K562 (cell line): Measurements from ENCODE around the gene FAM227B. TPM values are rescaled to one million over a fixed set of nuclear protein-coding genes. Genes with fewer than 3 reads are reported as not detected.

ENCODE experiments used
- ATAC-seq: fragments of 200-7000 bp; cut with Tn5 transposase; 3 replicates; pipeline ENCODE4 v1.9.1; 2020; ENCODE audit warnings: moderate library complexity
- BruUV-seq: library from RNA; stranded (reverse); fragments of 400-500 nt; replicated peaks from 2 replicates; lab custom pipeline; 2021; lab: Mats Ljungman, UMichigan
- CTCF ChIA-PET: fragments of 300-600 bp; formaldehyde crosslinking; extraction: SDS; loops from one replicate; lab custom pipeline; 2021; ENCODE audit warnings: low intra/inter-chr PET ratio; lab: Yijun Ruan, JAX
- POLR2A ChIA-PET: fragments of 300-600, 350-650 bp; sonication (Branson Sonifier 250); formaldehyde crosslinking; extraction: SDS; loops from one replicate; lab custom pipeline; 2021; ENCODE audit warnings: antibody characterized with exemption, inconsistent platforms; lab: Yijun Ruan, JAX
- DNase-seq, 4 experiments: peaks; one replicate each; pipeline versions ENCODE4 v3.0.0 to v3.0.0-alpha.2; 2011 to 2018; ENCODE audit warnings: low spot score in 3 of 4, mixed read lengths in 3 of 4; ENCODE audit errors: extremely low read depth in 1 of 4
- FAIRE-seq: peaks from 2 replicates; lab custom pipeline; 2011; peaks lifted over from hg19 to GRCh38; lab: Jason Lieb, UNC
- H2AFZ ChIP-seq: 2 replicates; pipeline ENCODE4 v1.6.0; 2011; ENCODE audit warnings: low read depth, low read length, control low read depth, inconsistent platforms
- H3K27ac ChIP-seq: fragments of 200-600 bp; 3 replicates; pipeline ENCODE4 v1.8.0; 2011; ENCODE audit warnings: low read depth, mild to moderate bottlenecking, control low read depth, inconsistent platforms, low read length, moderate library complexity, mixed read lengths; ENCODE audit errors: extremely low read depth
- H3K27me3 ChIP-seq, 2 experiments: fragments of 300-600 bp in 1 of 2; 2 replicates in 1 of 2; 3 replicates in 1 of 2; pipeline versions ENCODE4 v1.6.0 to v1.8.0; 2011; ENCODE audit warnings: inconsistent platforms in 2 of 2, low read length in 2 of 2, mild to moderate bottlenecking in 1 of 2, mixed read lengths in 1 of 2, moderate library complexity in 1 of 2; ENCODE audit not compliant: control insufficient read depth in 2 of 2, insufficient read depth in 2 of 2
- H3K36me3 ChIP-seq: fragments of 300-600 bp; 3 replicates; pipeline ENCODE4 v1.8.0; 2011; ENCODE audit warnings: mild to moderate bottlenecking, low read length, inconsistent platforms; ENCODE audit not compliant: control insufficient read depth, insufficient read depth
- H3K4me1 ChIP-seq, 2 experiments: fragments of 200-600 bp in 1 of 2; replicated peaks in 1 of 2; 2 replicates in 1 of 2; 3 replicates in 1 of 2; pipeline versions ENCODE4 v1.5.1 to v1.8.0; 2011; ENCODE audit warnings: inconsistent platforms in 2 of 2, low read length in 2 of 2, mild to moderate bottlenecking in 1 of 2, mixed read lengths in 1 of 2, moderate library complexity in 1 of 2; ENCODE audit not compliant: control insufficient read depth in 2 of 2, insufficient read depth in 2 of 2
- H3K4me2 ChIP-seq: 2 replicates; pipeline ENCODE4 v1.6.1; 2011; ENCODE audit warnings: low read length, control low read depth, inconsistent platforms, mixed read lengths; ENCODE audit not compliant: insufficient read depth
- H3K4me3 ChIP-seq: fragments of 200-600 bp; sonication (generic), shearing (Covaris generic); 2 replicates; pipeline ENCODE4 v1.5.1; 2016; ENCODE audit warnings: control low read depth, inconsistent platforms
- H3K79me2 ChIP-seq: fragments of 200-600 bp; 3 replicates; pipeline ENCODE4 v1.8.0; 2011; ENCODE audit warnings: low read length, inconsistent platforms; ENCODE audit not compliant: control insufficient read depth, insufficient read depth
- H3K9ac ChIP-seq, 2 experiments: 2 replicates each; pipeline versions ENCODE4 v1.6.0 to v1.6.1; 2011; ENCODE audit warnings: low read depth in 2 of 2, low read length in 2 of 2, control low read depth in 1 of 2, inconsistent platforms in 1 of 2, mild to moderate bottlenecking in 1 of 2, mixed read lengths in 1 of 2; ENCODE audit not compliant: insufficient read depth in 1 of 2
- H3K9me1 ChIP-seq: one replicate; pipeline ENCODE4 v1.6.0; 2011; ENCODE audit warnings: inconsistent platforms, mild to moderate bottlenecking, low read length, moderate library complexity; ENCODE audit not compliant: control insufficient read depth, insufficient read depth
- H3K9me3 ChIP-seq: replicated peaks from 2 replicates; pipeline ENCODE4 v1.5.1; 2011; ENCODE audit warnings: low read depth, low read length, inconsistent platforms; ENCODE audit not compliant: control insufficient read depth, insufficient read depth
- H4K20me1 ChIP-seq: replicated peaks from 2 replicates; pipeline ENCODE4 v1.6.1; 2011; ENCODE audit warnings: low read length, inconsistent platforms, mixed read lengths; ENCODE audit not compliant: control insufficient read depth, insufficient read depth
- C11orf30 ChIP-seq: fragments of 450-650 bp; IDR thresholded peaks from 2 replicates; pipeline ENCODE4 v1.6.1; 2016; ENCODE audit warnings: low read depth, mild to moderate bottlenecking
- HOXB6 ChIP-seq: fragments of 250-450 bp; sonication (Bioruptor Pico); IDR thresholded peaks from 2 replicates; pipeline ENCODE4 v1.5.1; 2022; ENCODE audit warnings: mild to moderate bottlenecking, borderline replicate concordance
- MTA3 ChIP-seq: fragments of 450-650 bp; formaldehyde crosslinking; IDR thresholded peaks from 2 replicates; pipeline ENCODE4 v1.6.1; 2017; ENCODE audit warnings: mild to moderate bottlenecking, borderline replicate concordance
- NR3C1 ChIP-seq: sonication (generic); formaldehyde crosslinking; IDR thresholded peaks from 2 replicates; pipeline ENCODE4 v1.8.1; 2022; ENCODE audit warnings: missing genetic modification reagents
- SRSF3 ChIP-seq: fragments of 200-400 bp; formaldehyde crosslinking; IDR thresholded peaks from 2 replicates; pipeline ENCODE4 v1.6.1; 2016; ENCODE audit warnings: mild to moderate bottlenecking, low read length, moderate library complexity; ENCODE audit not compliant: insufficient read depth
- ZKSCAN8 ChIP-seq: fragments of 200-800 bp; sonication (Bioruptor generic); IDR thresholded peaks from 2 replicates; pipeline ENCODE4 v1.6.1; 2016; ENCODE audit warnings: missing genetic modification characterization, missing compliant biosample characterization
- ZNF282 ChIP-seq: sonication (generic); formaldehyde crosslinking; IDR thresholded peaks from 2 replicates; pipeline ENCODE4 v1.8.1; 2023; ENCODE audit warnings: missing genetic modification reagents
- ZNF76 ChIP-seq: fragments of 250-450 bp; sonication (Bioruptor Pico); IDR thresholded peaks from 2 replicates; pipeline ENCODE4 v1.4.0; 2020; ENCODE audit warnings: mild to moderate bottlenecking, moderate library complexity, borderline replicate concordance
- in situ Hi-C: fragments of 300-500 bp; cut with MboI; formaldehyde crosslinking; loops from 4 replicates; pipeline ENCODE4 v1.15.0; 2018; ENCODE audit warnings: inconsistent platforms, mixed read lengths
- intact Hi-C: fragments of 100-400 bp; cut with micrococcal nuclease; formaldehyde crosslinking; loops from 2 replicates; pipeline ENCODE4 v1.14.2; 2022
- polyA plus RNA-seq, 8 experiments: library from polyadenylated mRNA; depleted of rRNA in 4 of 8; stranded (reverse) in 5 of 8; unstranded in 3 of 8; fragments of >200 nt; fragmentation: Nextera tagmentation in 2 of 8; fragmentation: Illumina TruSeq in 1 of 8; extraction: Ambion mirVana in 2 of 8; extraction: Trizol in 1 of 8; gene quantifications; 2 replicates each; pipeline versions ENCODE4 v1.2.1 to v1.2.3, GENCODE V29; 2011 to 2014; ENCODE audit warnings: inconsistent platforms in 1 of 8, missing spikeins in 1 of 8
- total RNA-seq, 7 experiments: library from RNA; depleted of rRNA in 6 of 7; stranded (reverse); fragments of >200 nt in 6 of 7; fragmentation: Illumina TruSeq in 2 of 7; extraction: Trizol in 2 of 7; gene quantifications; 2 replicates each; pipeline versions ENCODE4 v1.2.1 to v1.2.3, GENCODE V29; 2011 to 2021; ENCODE audit warnings: low replicate concordance in 1 of 7
- TF ChIP-seq, protein P1 (sequence below): fragments of 200-800 bp; sonication (Bioruptor generic); IDR thresholded peaks from 2 replicates; pipeline ENCODE4 v1.6.1; 2016; ENCODE audit warnings: missing genetic modification characterization, missing compliant biosample characterization
- TF ChIP-seq, protein P2 (sequence below): fragments of 450-650 bp; formaldehyde crosslinking; IDR thresholded peaks from 2 replicates; pipeline ENCODE4 v1.4.0; 2020; ENCODE audit warnings: mild to moderate bottlenecking, moderate library complexity
- TF ChIP-seq, protein P3 (sequence below), 3 experiments: fragments of 200-800 bp in 1 of 3; sonication (Bioruptor generic) in 1 of 3; sonication (generic) in 1 of 3; formaldehyde crosslinking in 1 of 3; IDR thresholded peaks; 2 replicates each; pipeline versions ENCODE4 v1.6.1 to v1.8.0; 2016 to 2022; ENCODE audit warnings: mild to moderate bottlenecking in 2 of 3, missing compliant biosample characterization in 2 of 3, missing genetic modification characterization in 2 of 3, missing genetic modification reagents in 1 of 3
- TF ChIP-seq, protein P4 (sequence below): fragments of 250-450 bp; sonication (Bioruptor Pico); IDR thresholded peaks from 2 replicates; pipeline ENCODE4 v1.8.0; 2022; ENCODE audit warnings: moderate library complexity, mild to moderate bottlenecking, inconsistent platforms

FAM227B gene
- total and polyA plus RNA-seq, 9 of the 15 experiments (the other 6 are each of a cell fraction or from before 2014, with no cell fraction given): 5.1 to 12.5 (median 11.2) TPM

DNA sequence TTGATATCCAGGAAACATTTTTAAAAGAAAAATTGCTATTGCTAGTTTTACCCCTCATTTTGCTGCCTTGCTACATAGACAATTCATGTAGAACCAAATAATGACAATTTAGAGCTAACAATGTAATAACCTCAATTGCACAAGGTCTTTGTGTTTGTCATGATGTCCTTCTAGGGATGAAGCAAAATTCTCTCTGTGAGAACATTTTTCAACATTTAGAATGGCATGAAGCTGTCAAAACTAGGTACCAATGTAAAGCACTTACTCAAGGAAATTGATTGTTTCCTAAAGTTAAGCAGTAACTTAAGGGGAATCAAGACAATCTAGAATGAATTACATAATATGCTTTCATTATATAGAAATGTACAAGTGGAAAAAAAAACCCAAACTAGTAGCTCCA lies 205.5 kb downstream of the FAM227B start:
- in situ Hi-C loops: no loop called here
- Histone ChIP-seq H3K9me1 (no peaks in the 10 kb centered on the region), H4K20me1 (no peaks in the 10 kb centered on the region), H3K4me1 (no peaks in the 10 kb centered on the region), H3K36me3 (no peaks in the 10 kb centered on the region), H2AFZ (no peak overlapping the region), H3K4me3 (no peak overlapping the region), H3K4me2 (no peak overlapping the region), H3K27me3 (no peaks in the 10 kb centered on the region), H3K9me3 (no peaks in the 10 kb centered on the region), H3K27ac (no peak overlapping the region), H3K79me2 (no peaks in the 10 kb centered on the region), H3K9ac (no peak overlapping the region)
- TF ChIP-seq, protein P1, sequence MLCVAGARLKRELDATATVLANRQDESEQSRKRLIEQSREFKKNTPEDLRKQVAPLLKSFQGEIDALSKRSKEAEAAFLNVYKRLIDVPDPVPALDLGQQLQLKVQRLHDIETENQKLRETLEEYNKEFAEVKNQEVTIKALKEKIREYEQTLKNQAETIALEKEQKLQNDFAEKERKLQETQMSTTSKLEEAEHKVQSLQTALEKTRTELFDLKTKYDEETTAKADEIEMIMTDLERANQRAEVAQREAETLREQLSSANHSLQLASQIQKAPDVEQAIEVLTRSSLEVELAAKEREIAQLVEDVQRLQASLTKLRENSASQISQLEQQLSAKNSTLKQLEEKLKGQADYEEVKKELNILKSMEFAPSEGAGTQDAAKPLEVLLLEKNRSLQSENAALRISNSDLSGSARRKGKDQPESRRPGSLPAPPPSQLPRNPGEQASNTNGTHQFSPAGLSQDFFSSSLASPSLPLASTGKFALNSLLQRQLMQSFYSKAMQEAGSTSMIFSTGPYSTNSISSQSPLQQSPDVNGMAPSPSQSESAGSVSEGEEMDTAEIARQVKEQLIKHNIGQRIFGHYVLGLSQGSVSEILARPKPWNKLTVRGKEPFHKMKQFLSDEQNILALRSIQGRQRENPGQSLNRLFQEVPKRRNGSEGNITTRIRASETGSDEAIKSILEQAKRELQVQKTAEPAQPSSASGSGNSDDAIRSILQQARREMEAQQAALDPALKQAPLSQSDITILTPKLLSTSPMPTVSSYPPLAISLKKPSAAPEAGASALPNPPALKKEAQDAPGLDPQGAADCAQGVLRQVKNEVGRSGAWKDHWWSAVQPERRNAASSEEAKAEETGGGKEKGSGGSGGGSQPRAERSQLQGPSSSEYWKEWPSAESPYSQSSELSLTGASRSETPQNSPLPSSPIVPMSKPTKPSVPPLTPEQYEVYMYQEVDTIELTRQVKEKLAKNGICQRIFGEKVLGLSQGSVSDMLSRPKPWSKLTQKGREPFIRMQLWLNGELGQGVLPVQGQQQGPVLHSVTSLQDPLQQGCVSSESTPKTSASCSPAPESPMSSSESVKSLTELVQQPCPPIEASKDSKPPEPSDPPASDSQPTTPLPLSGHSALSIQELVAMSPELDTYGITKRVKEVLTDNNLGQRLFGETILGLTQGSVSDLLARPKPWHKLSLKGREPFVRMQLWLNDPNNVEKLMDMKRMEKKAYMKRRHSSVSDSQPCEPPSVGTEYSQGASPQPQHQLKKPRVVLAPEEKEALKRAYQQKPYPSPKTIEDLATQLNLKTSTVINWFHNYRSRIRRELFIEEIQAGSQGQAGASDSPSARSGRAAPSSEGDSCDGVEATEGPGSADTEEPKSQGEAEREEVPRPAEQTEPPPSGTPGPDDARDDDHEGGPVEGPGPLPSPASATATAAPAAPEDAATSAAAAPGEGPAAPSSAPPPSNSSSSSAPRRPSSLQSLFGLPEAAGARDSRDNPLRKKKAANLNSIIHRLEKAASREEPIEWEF (CRISPR knock-in tag): no peak
- TF ChIP-seq ZKSCAN8 (CRISPR knock-in tag): no peak
- no peak for TF ChIP-seq NR3C1
- no peak for TF ChIP-seq MTA3
- TF ChIP-seq ZNF76 (CRISPR knock-in tag): no peak
- TF ChIP-seq HOXB6 (CRISPR knock-in tag): no peak
- no peak for TF ChIP-seq C11orf30
- TF ChIP-seq SRSF3: no peak
- TF ChIP-seq, protein P2, sequence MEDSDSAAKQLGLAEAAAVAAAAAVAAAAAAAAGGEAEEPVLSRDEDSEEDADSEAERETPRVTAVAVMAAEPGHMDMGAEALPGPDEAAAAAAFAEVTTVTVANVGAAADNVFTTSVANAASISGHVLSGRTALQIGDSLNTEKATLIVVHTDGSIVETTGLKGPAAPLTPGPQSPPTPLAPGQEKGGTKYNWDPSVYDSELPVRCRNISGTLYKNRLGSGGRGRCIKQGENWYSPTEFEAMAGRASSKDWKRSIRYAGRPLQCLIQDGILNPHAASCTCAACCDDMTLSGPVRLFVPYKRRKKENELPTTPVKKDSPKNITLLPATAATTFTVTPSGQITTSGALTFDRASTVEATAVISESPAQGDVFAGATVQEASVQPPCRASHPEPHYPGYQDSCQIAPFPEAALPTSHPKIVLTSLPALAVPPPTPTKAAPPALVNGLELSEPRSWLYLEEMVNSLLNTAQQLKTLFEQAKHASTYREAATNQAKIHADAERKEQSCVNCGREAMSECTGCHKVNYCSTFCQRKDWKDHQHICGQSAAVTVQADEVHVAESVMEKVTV (CRISPR knock-in tag): no peak
- no peak for TF ChIP-seq ZNF282 (CRISPR knock-in tag)
- TF ChIP-seq, protein P3, sequence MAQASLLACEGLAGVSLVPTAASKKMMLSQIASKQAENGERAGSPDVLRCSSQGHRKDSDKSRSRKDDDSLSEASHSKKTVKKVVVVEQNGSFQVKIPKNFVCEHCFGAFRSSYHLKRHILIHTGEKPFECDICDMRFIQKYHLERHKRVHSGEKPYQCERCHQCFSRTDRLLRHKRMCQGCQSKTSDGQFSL (CRISPR knock-in tag; IDR thresholded peaks at IDR 0.05): no peak
- TF ChIP-seq, protein P3 (tag; IDR thresholded peaks at IDR 0.05): no peak
- TF ChIP-seq, protein P4, sequence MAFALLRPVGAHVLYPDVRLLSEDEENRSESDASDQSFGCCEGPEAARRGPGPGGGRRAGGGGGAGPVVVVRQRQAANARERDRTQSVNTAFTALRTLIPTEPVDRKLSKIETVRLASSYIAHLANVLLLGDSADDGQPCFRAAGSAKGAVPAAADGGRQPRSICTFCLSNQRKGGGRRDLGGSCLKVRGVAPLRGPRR (CRISPR knock-in tag): no peak
- no peak for DNase-seq
- no TSS peak for BruUV-seq
- no peak for FAIRE-seq
- intact Hi-C loops: no loop called here
- no peak for ATAC-seq
- CTCF ChIA-PET: interaction anchor here (0.6 kb wide), 1 partner anchor 609 kb away, joined by 3 read pairs; no protein-coding TSS in a partner anchor
- POLR2A ChIA-PET: no interaction called here
